CD4-positive, CD25-positive, alpha-beta regulatory T cell (primary cell): ENCODE results near the gene OR52A5. TPM values are rescaled to one million over a fixed set of nuclear protein-coding genes. Genes with fewer than 3 reads are reported as not detected.

Source experiments
- ATAC-seq, 2 donors: fragments of 150-1000 bp; cut with Tn5 transposase; one replicate each; pipeline ENCODE4 v1.10.0; 2021; ENCODE audit warnings: low read depth in 2 of 2, moderate number of reproducible peaks in 2 of 2, moderate library complexity in 1 of 2
- DNase-seq, 3 donors: peaks; one replicate each; pipeline versions ENCODE4 v3.0.0 to v3.0.0-alpha.2; 2012 to 2022; ENCODE audit warnings: mixed read lengths in 1 of 3
- H3K27ac ChIP-seq: one replicate; pipeline ENCODE4 v1.7.0; 2013; ENCODE audit warnings: mild to moderate bottlenecking, low read length; ENCODE audit not compliant: insufficient read depth, poor library complexity, severe bottlenecking
- H3K27me3 ChIP-seq: one replicate; pipeline ENCODE4 v1.7.0; 2013; ENCODE audit warnings: low read length; ENCODE audit not compliant: control insufficient read depth, insufficient read depth
- H3K36me3 ChIP-seq: one replicate; pipeline ENCODE4 v1.7.0; 2013; ENCODE audit warnings: mild to moderate bottlenecking, low read length, moderate library complexity; ENCODE audit not compliant: control insufficient read depth, insufficient read depth
- H3K4me1 ChIP-seq: 2 replicates; pipeline ENCODE4 v1.7.0; 2013; ENCODE audit warnings: mild to moderate bottlenecking, low read length; ENCODE audit not compliant: insufficient read depth, control insufficient read depth, poor library complexity, severe bottlenecking
- H3K4me3 ChIP-seq: one replicate; pipeline ENCODE4 v1.7.0; 2013; ENCODE audit warnings: low read depth, mild to moderate bottlenecking, low read length, moderate library complexity
- H3K9me3 ChIP-seq, 2 experiments: 1 replicate in 1 of 2; 2 replicates in 1 of 2; pipeline ENCODE4 v1.7.0; 2013; ENCODE audit warnings: low read length in 2 of 2, mild to moderate bottlenecking in 1 of 2, moderate library complexity in 1 of 2; ENCODE audit not compliant: control insufficient read depth in 2 of 2
- H3K27ac Mint-ChIP-seq, 3 donors: one replicate each; pipeline ENCODE4 v1.8.0; 2020 to 2022; ENCODE audit warnings: mild to moderate bottlenecking in 3 of 3, mixed read lengths in 3 of 3, moderate library complexity in 2 of 3
- H3K27me3 Mint-ChIP-seq: one replicate; pipeline ENCODE4 v1.8.0; 2022; ENCODE audit warnings: mild to moderate bottlenecking, mixed read lengths
- H3K36me3 Mint-ChIP-seq: one replicate; pipeline ENCODE4 v1.8.0; 2020; ENCODE audit warnings: mixed read lengths
- H3K4me1 Mint-ChIP-seq, 4 donors: one replicate each; pipeline ENCODE4 v1.8.0; 2020 to 2022; ENCODE audit warnings: mixed read lengths in 4 of 4, mild to moderate bottlenecking in 1 of 4
- H3K4me3 Mint-ChIP-seq, 4 donors: one replicate each; pipeline ENCODE4 v1.8.0; 2020 to 2022; ENCODE audit warnings: mild to moderate bottlenecking in 4 of 4, mixed read lengths in 4 of 4, moderate library complexity in 3 of 4
- H3K9me3 Mint-ChIP-seq, 7 donors: one replicate each; pipeline ENCODE4 v1.8.0; 2020 to 2022; ENCODE audit warnings: mixed read lengths in 7 of 7, mild to moderate bottlenecking in 3 of 7, moderate library complexity in 2 of 7
- polyA plus RNA-seq, 4 donors: library from polyadenylated mRNA; unstranded; fragments of 300-500 nt; fragmentation: Illumina TruSeq; gene quantifications; one replicate each; pipeline ENCODE4 v1.2.3, GENCODE V29; 2021
- total RNA-seq: library from RNA; stranded (reverse); gene quantifications from one replicate; pipeline ENCODE4 v1.2.3, GENCODE V29; 2022

The OR52A5 gene
- total and polyA plus RNA-seq, 5 donors from 2014 or later = not detected

- H3K4me1 ChIP-seq = no peaks in the 10 kb centered on the region
- H3K27me3 ChIP-seq = no peaks in the 10 kb centered on the region
- Mint-ChIP-seq H3K4me3 (no peak overlapping the region), H3K9me3 (peaks cover 0 to 3% (median 0%) of the 10 kb centered on the region in 7 donors), H3K27ac (no peak overlapping the region), H3K4me1 (no peaks in the 10 kb centered on the region), H3K36me3 (no peaks in the 10 kb centered on the region), H3K27me3 (peaks cover 4% of the 10 kb centered on the region)
- ATAC-seq = no peak
- H3K36me3 ChIP-seq = no peaks in the 10 kb centered on the region
- no peak for DNase-seq
- no peak overlapping the region for H3K4me3 ChIP-seq
- H3K9me3 ChIP-seq = no peaks in the 10 kb centered on the region
- no peak overlapping the region for H3K27ac ChIP-seq
Observed at GRCh38 chr11:5081405-5081804, 56.8 kb downstream of the OR52A5 start.

Other genes starting within 250 kb of the OR52A5 start
- gene OR51A7, start 234.6 kb downstream of the OR52A5 start, total RNA-seq = not detected
- not detected for gene OR51A7, start 234.6 kb downstream of the OR52A5 start, polyA plus RNA-seq
- not detected for gene OR51G2, start 219.0 kb downstream of the OR52A5 start, total RNA-seq
- not detected for gene OR51G2, start 219.0 kb downstream of the OR52A5 start, polyA plus RNA-seq
- not detected for gene OR51G1, start 214.0 kb downstream of the OR52A5 start, total RNA-seq
- not detected for gene OR51G1, start 214.0 kb downstream of the OR52A5 start, polyA plus RNA-seq
- not detected for gene OR51A4, start 190.8 kb downstream of the OR52A5 start, total RNA-seq
- not detected for gene OR51A4, start 190.8 kb downstream of the OR52A5 start, polyA plus RNA-seq
- gene OR51A2, start 182.6 kb downstream of the OR52A5 start, total RNA-seq = not detected
- gene OR51A2, start 182.6 kb downstream of the OR52A5 start, polyA plus RNA-seq = not detected
- not detected for gene OR51L1, start 143.5 kb downstream of the OR52A5 start, total RNA-seq
- gene OR51L1, start 143.5 kb downstream of the OR52A5 start, polyA plus RNA-seq = not detected
- gene OR52J3, start 91.8 kb downstream of the OR52A5 start, total RNA-seq = not detected
- not detected for gene OR52J3, start 91.8 kb downstream of the OR52A5 start, polyA plus RNA-seq
- gene OR52E2, start 78.7 kb downstream of the OR52A5 start, total RNA-seq = not detected
- gene OR52E2, start 78.7 kb downstream of the OR52A5 start, polyA plus RNA-seq = not detected
- not detected for gene OR52E1, start 68.8 kb downstream of the OR52A5 start, total RNA-seq
- gene OR52E1, start 68.8 kb downstream of the OR52A5 start, polyA plus RNA-seq = not detected
- gene OR52A1, start 16.4 kb upstream of the OR52A5 start, total RNA-seq = not detected
- gene OR52A1, start 16.4 kb upstream of the OR52A5 start, polyA plus RNA-seq = not detected
- not detected for gene OR51V1, start 62.3 kb upstream of the OR52A5 start, total RNA-seq
- not detected for gene OR51V1, start 62.3 kb upstream of the OR52A5 start, polyA plus RNA-seq
- 2.7 TPM for gene HBB, start 88.7 kb upstream of the OR52A5 start, total RNA-seq
- gene HBB, start 88.7 kb upstream of the OR52A5 start, polyA plus RNA-seq = 1 to 10 TPM in 1 of 4 donors, under 1 TPM in 2, not detected in 1; 0.37 to 4.4 (median 0.47) TPM
- gene HBD, start 96.1 kb upstream of the OR52A5 start, total RNA-seq = not detected
- not detected for gene HBD, start 96.1 kb upstream of the OR52A5 start, polyA plus RNA-seq
- gene HBG1, start 111.5 kb upstream of the OR52A5 start, total RNA-seq = not detected
- not detected for gene HBG1, start 111.5 kb upstream of the OR52A5 start, polyA plus RNA-seq
- not detected for gene HBG2, start 116.4 kb upstream of the OR52A5 start, total RNA-seq
- gene HBG2, start 116.4 kb upstream of the OR52A5 start, polyA plus RNA-seq = not detected
- not detected for gene HBE1, start 131.6 kb upstream of the OR52A5 start, total RNA-seq
- gene HBE1, start 131.6 kb upstream of the OR52A5 start, polyA plus RNA-seq = not detected
- gene OR51B4, start 163.6 kb upstream of the OR52A5 start, total RNA-seq = not detected
- gene OR51B4, start 163.6 kb upstream of the OR52A5 start, polyA plus RNA-seq = not detected
- gene OR51B2, start 185.9 kb upstream of the OR52A5 start, total RNA-seq = not detected
- gene OR51B2, start 185.9 kb upstream of the OR52A5 start, polyA plus RNA-seq = not detected
- gene OR51B5, start 205.2 kb upstream of the OR52A5 start, total RNA-seq = not detected
- gene OR51B5, start 205.2 kb upstream of the OR52A5 start, polyA plus RNA-seq = under 1 TPM in 1 of 4 donors, not detected in 3; 0.41 TPM
- gene OR51B6, start 213.2 kb upstream of the OR52A5 start, total RNA-seq = not detected
- gene OR51B6, start 213.2 kb upstream of the OR52A5 start, polyA plus RNA-seq = not detected
- not detected for gene OR51M1, start 245.5 kb upstream of the OR52A5 start, total RNA-seq
- gene OR51M1, start 245.5 kb upstream of the OR52A5 start, polyA plus RNA-seq = not detected